COLO668 (cell line): ENCODE results near the gene S100A4.
A peak's percentile ranks its signal among the peaks of the same experiment; 100 is the strongest.

Experiments
- DNase-seq: peaks from one replicate; lab custom pipeline; 2025; ENCODE audit not compliant: unreplicated experiment; lab: John Stamatoyannopoulos, UW

S100A4 gene

DNA sequence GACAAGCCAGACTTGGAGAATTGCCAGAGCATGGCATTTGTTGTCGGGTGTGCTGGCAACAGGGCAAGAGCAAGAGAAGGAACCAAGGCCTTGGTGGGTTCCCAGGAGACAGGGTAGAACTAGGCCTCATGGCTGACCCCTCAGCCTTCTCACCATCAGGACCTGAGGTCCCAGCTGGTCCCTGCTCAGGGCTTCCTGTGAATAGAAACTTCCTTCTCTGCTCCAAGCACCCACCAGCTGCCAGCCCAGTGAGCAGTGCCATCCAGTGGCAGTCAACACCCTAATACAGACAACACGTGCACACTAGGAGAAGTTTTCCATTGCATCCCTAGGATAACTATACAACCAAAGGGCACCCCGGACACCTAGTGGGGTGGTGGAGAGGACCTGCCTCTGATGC lies 32.6 kb downstream of the S100A4 start:
- DNase-seq, result peak; percentile 27

DNA sequence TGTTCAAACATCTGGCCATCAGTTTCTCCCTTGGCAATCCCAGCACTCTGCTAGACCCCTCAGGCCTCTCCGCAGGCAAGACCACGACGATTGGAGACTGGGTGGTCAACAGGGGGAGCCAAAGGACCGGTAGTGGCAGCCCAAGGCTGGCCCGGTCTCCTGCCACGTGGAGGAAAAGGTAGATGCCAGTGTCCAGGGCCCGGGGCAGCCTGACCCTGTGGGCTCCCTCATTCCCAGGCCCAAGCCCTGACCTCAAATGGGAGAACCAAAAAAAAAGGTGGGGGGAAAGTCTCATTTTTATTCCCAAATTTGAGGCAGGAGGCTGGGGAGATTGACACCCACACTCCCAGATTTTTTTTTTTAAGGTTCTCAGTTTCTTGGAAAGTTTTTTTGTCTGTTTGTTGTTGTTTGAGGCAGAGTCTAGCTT lies 34.6 kb downstream of the S100A4 start:
- DNase-seq, result peak; percentile 86

DNA sequence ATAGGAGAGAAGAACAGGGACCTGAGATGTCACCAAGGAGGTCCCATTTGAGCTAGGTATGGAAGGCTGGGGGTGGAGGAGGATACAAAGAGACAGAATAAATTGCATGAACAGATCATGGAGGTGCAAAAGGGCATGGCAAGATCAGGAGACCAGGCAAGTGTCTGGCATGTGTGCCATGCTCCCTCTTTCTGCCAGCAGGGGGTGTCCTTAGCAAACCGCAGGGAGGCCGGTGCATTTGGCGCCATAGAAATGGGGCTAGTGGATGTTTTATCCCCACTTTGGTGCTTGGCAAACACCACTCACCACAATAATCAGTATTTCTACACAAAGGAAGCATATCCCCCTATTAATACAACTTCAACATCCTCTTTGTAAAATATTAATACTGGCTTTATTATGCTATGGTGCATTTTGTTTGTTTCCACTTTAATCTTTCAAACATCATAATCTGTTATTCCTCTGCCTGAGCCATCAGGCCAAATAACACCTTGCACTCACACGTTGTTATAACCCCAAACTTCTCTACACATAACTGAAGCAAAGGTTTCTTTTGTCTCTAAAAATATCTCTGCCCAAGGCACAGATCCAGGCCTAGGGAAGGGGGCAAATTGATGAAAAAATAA lies 35.8 kb downstream of the S100A4 start:
- DNase-seq, result peak; percentile 69

DNA sequence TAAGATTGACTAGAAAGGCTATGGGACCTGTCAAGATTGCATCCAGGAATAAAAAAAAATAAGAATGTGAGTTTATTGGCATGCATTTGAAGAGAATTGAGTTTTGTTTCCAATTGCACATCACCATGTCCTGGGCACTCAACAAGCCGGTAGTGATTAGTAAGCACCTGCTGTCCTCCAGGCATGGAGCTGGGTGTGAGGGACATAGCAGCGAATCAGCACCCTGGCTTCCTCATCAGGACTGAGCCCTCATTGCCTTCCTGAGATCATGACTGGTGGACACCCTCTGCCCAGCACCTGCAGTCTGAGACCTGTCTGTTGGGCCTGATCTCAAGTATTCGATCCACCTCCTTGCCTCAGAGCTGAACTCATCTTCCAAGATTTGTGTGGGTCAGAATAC lies 36.6 kb downstream of the S100A4 start:
- no peak for DNase-seq

DNA sequence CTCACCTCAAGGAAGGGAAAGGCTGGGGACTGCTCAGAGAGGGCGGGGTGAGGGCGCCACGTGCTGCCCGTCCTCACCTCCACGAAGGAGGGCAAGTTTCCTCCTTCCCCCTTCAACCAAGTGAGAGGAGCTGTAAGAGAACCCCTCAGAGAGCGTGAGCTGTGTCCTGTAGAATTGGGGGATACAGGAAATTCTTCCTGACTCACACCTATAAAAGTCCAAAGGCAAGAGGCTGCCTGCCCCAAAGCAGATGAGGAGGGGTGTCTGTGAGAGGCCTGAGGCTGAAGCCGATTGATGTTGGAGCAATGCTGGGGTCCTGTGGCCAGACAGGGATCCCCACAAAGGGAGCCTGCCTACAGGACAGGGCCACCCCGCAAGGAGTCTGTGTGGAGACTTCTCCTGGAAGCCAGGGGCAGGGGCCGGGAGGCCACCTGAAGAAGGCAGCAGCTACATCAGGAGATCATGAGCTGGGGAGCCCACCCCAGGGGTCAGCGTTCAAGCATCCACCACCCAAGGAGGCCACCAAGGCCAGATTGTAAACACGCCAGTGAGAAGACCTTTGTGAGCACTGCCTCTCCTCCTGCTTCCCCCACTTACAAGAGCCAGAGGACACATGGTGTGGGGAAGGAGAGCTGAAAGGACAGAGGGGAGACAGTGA lies 37.6 kb downstream of the S100A4 start:
- no peak for DNase-seq

DNA sequence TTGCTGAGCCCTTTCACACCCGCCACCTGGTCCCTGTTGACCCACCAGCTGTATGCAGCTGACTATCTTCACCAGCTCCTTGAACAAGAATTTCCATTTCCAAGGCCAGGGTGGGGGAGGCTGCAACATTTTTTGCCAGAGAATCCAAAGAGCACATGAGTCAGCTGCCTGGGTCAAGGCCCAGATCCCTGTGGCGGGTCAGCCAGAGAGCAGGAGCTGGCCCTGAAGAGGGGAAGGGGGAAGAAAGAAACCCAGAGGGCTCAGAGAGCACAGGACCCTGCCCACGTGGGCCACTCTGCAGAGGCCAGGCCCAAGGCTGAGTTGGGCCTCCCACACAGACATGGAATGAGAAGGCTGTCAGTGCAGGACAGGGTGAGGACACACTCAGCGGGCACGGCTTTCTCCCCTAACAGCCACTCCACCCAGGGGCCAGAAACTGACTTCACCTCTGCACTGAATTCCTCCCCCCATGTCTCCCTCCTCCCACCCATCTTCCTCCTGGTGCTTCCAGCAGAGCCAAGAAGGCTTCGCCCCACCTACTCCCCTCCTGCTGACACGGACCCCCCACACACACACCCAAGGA lies 38.7 kb downstream of the S100A4 start:
- DNase-seq, result no peak

DNA sequence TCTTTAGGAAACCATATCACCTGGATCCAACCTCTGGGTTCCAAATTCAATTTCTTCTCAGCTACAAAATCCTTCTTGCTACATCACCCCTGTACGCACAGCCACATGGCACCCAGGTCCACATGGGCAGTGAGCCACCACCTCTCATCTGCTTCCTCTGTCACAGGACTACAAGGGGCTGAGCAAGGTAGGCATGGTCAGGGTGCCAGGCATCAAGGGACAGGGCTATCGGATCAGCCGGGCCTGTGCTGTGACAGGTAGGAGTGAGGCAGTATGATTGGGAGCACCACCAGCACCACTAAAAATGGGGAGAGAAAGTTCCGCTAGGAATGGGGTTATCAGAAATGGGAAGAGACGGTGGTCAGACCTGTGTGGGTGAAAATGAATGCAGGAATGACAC lies 39.2 kb downstream of the S100A4 start:
- no peak for DNase-seq

DNA sequence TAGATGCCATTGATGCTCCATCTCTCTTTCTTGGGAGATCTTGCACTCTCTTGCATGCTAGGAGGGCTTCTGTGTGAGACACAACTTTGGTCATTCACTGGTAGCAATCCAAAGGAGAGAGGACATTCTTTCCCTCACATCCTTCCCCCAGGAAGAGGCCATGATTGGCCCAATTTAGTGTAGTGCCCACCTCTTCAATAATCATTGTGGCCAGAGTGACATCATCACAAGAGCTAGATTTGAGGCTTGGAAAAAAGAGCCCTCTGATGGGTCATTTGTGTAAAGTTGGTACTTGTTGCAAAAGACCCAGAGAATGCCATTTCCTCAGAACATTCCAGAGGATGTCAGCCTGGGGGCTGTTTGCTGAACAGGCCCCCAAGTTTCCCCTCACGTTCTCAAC lies 40.0 kb downstream of the S100A4 start:
- DNase-seq, result no peak

DNA sequence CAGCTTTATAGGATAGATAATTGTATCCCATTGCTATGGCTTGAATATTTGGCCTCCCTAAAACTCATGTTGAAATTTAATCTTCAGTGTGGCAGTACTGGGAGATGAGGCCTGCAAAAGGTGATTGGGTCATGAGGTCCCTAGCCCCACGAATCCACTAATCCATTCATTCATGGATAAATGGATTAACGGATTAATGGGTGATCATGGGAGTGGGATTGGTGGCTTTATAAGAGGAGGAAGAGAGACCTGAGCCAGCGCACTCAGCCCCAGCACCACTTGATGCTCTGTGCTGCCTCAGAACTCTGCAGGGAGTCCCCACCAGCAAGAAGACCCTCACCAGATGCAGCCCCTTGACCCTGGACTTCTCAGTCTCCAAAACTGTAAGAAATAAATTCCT lies 41.8 kb downstream of the S100A4 start:
- no peak for DNase-seq

DNA sequence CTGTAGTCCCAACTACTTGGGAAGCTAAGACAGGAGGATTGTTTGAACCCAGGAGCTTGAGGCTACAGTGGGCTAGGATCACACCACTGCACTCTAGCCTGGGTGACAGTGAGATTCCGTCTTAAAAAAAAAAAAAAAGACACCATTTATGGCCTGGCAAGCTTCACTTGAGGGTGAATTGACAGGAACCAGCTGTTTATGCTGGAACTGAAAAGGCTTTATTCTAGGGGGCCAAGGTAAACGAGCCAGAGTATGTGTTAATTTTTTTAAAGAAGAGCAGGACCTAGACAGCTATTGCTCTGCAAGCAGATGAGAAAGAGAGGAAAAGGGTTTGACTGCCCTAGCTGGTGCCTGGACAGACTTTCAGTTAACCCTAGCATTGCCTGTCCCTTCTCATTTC lies 46.9 kb downstream of the S100A4 start:
- DNase-seq, result no peak

DNA sequence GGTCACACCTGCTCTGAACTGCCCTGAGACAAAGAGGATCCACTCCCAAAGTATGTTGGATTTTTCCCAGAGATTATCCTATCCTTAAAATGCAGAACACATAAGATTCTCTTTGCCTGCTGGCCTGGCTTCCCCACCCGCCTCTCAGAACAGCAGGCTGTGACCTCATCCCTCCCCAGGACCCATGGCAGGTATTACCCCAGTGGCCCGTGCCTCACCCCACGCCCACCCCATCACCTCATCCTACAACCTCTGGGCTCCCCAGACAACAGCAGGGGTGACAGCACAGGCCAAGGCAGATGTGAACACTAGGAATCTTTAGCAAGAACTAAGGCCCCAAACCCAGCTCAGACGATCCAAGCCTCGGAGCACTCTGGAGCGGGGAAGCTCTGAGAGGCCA lies 50.1 kb downstream of the S100A4 start:
- DNase-seq, result no peak

DNA sequence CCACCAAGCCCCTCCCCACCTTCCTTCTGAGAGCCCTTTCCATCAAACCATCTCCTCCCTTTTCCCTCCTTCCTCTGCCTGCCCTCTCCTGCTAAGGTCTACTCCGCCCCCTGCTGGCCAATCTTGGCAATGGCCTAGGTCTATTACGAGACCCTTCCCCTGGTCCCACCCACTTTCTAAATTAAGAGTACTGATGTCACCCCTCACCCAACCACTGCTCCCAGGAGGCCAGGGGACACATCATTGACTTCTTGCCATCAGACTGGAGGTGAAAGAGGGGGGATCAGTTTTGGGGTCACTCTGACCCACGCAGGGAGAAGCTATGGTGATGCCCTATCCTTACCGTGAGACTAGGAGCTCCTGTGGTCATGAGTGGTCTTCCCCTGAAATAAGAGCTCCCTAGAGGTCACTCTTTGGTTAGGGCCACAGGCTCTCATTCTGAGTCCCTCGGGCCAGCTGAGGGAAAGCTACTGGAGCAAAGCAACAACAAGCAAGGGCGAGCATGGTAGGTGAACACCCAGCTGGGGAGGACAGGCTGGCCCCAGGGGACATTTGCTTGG lies 50.5 kb downstream of the S100A4 start:
- peak; percentile 81 for DNase-seq
